CD4-positive, alpha-beta memory T cell (primary cell): ENCODE results near the gene UGT2B15. TPM values are rescaled to one million over a fixed set of nuclear protein-coding genes. Genes with fewer than 3 reads are reported as not detected.
A peak's percentile ranks its signal among the peaks of the same experiment; 100 is the strongest.
"Not testable (repeated sequence)": the region's sequence is repeated elsewhere in the genome, so short reads cannot be mapped to it uniquely, and the experiment has no call there.

Source experiments
- CTCF ChIA-PET: fragments of 350-600 bp; sonication (Branson Sonifier 250); formaldehyde crosslinking; loops from one replicate; lab custom pipeline; 2021; ENCODE audit warnings: inconsistent platforms; ENCODE audit not compliant: partially characterized antibody; lab: Charles Lee
- POLR2A ChIA-PET: fragments of 350-600 bp; sonication (Branson Sonifier 250); formaldehyde crosslinking; loops from one replicate; lab custom pipeline; 2021; ENCODE audit not compliant: partially characterized antibody; lab: Charles Lee
- DNase-seq, 5 donors: peaks; one replicate each; pipeline versions ENCODE4 v3.0.0 to v3.0.0-alpha.2; 2020 to 2022; ENCODE audit warnings: mixed read lengths in 1 of 5
- H3K27ac ChIP-seq: one replicate; pipeline ENCODE4 v1.7.0; 2013; ENCODE audit warnings: low read depth, low read length
- H3K27me3 ChIP-seq: 2 replicates; pipeline ENCODE4 v1.7.0; 2013; ENCODE audit warnings: mild to moderate bottlenecking, low read length, moderate library complexity; ENCODE audit not compliant: insufficient read depth
- H3K36me3 ChIP-seq: 2 replicates; pipeline ENCODE4 v1.7.0; 2013; ENCODE audit warnings: mild to moderate bottlenecking, low read length, moderate library complexity; ENCODE audit not compliant: insufficient read depth
- H3K4me1 ChIP-seq: 2 replicates; pipeline ENCODE4 v1.7.0; 2013; ENCODE audit warnings: mild to moderate bottlenecking, low read length, moderate library complexity; ENCODE audit not compliant: insufficient read depth
- H3K4me3 ChIP-seq, 2 donors: one replicate each; pipeline ENCODE4 v1.7.0; 2013; ENCODE audit warnings: low read length in 2 of 2, mild to moderate bottlenecking in 1 of 2
- H3K9me3 ChIP-seq, 2 donors: one replicate each; pipeline ENCODE4 v1.7.0; 2013; ENCODE audit warnings: low read length in 2 of 2, control low read depth in 1 of 2; ENCODE audit not compliant: control insufficient read depth in 1 of 2
- H3K27ac Mint-ChIP-seq, 7 donors: one replicate each; pipeline ENCODE4 v1.8.0; 2020 to 2021; ENCODE audit warnings: mixed read lengths in 7 of 7, mild to moderate bottlenecking in 6 of 7, inconsistent platforms in 3 of 7, moderate library complexity in 3 of 7
- H3K27me3 Mint-ChIP-seq, 2 donors: one replicate each; pipeline ENCODE4 v1.8.0; 2020 to 2021; ENCODE audit warnings: mixed read lengths in 2 of 2
- H3K36me3 Mint-ChIP-seq, 2 donors: one replicate each; pipeline ENCODE4 v1.8.0; 2020 to 2021; ENCODE audit warnings: mixed read lengths in 2 of 2, inconsistent platforms in 1 of 2, mild to moderate bottlenecking in 1 of 2
- H3K4me1 Mint-ChIP-seq, 4 donors: one replicate each; pipeline ENCODE4 v1.8.0; 2020 to 2021; ENCODE audit warnings: mixed read lengths in 4 of 4, mild to moderate bottlenecking in 1 of 4
- H3K4me3 Mint-ChIP-seq, 8 donors: one replicate each; pipeline ENCODE4 v1.8.0; 2020 to 2021; ENCODE audit warnings: mixed read lengths in 8 of 8, mild to moderate bottlenecking in 7 of 8, moderate library complexity in 6 of 8, inconsistent platforms in 3 of 8
- H3K9me3 Mint-ChIP-seq, 8 donors: one replicate each; pipeline ENCODE4 v1.8.0; 2020 to 2021; ENCODE audit warnings: mixed read lengths in 8 of 8, mild to moderate bottlenecking in 5 of 8, inconsistent platforms in 3 of 8, moderate library complexity in 1 of 8
- intact Hi-C: fragments of 100-400 bp; cut with micrococcal nuclease; formaldehyde crosslinking; loops from one replicate; pipeline ENCODE4 v1.15.1; 2023
- polyA plus RNA-seq, 2 donors: library from polyadenylated mRNA; unstranded; fragments of 300-500 nt; fragmentation: Illumina TruSeq; gene quantifications; one replicate each; pipeline ENCODE4 v1.2.3, GENCODE V29; 2021
- total RNA-seq, 2 experiments: library from RNA; stranded (reverse); gene quantifications; one replicate each; pipeline ENCODE4 v1.2.3, GENCODE V29; 2021

Gene UGT2B15
- total and polyA plus RNA-seq, 4 experiments from 2014 or later: not detected

DNA sequence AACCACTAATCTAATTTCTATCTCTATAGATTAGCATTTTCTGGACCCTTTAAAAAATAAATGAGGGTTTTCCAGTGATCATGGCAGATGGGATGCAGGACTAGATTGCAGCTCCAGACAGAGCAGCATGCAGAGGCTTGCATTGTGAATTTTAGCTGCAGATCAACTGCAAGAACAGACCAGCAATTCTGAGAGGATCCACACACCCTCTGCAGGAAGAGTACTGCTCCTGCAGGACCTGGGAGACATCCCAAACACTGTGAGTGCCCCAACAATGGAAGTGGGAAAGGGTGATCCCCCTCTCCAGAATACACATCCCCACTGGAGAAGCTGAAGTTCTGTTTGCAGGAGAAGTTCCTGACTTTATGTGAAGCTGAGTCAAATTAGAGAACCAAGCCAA lies 765 bp upstream of the UGT2B15 start:
- H3K27ac ChIP-seq, H3K36me3 Mint-ChIP-seq, POLR2A ChIA-PET, H3K4me1 ChIP-seq, H3K27me3 ChIP-seq, H3K4me3 Mint-ChIP-seq, H3K4me3 ChIP-seq, H3K27me3 Mint-ChIP-seq, intact Hi-C loops, H3K36me3 ChIP-seq, DNase-seq, H3K4me1 Mint-ChIP-seq, H3K9me3 ChIP-seq, H3K9me3 Mint-ChIP-seq, H3K27ac Mint-ChIP-seq: not testable (repeated sequence)
- CTCF ChIA-PET: interaction anchor here (0.9 kb wide), 1 partner anchor 172 kb away, joined by 4 read pairs; no protein-coding TSS in a partner anchor

- H3K4me3 ChIP-seq, CTCF ChIA-PET, H3K27me3 ChIP-seq, H3K36me3 ChIP-seq, H3K27ac ChIP-seq, H3K4me3 Mint-ChIP-seq, H3K4me1 ChIP-seq, H3K27ac Mint-ChIP-seq, POLR2A ChIA-PET, H3K9me3 ChIP-seq, DNase-seq, intact Hi-C loops, H3K27me3 Mint-ChIP-seq, H3K9me3 Mint-ChIP-seq, H3K4me1 Mint-ChIP-seq, H3K36me3 Mint-ChIP-seq: not testable (repeated sequence)
Observed at GRCh38 chr4:68668537-68669163, 1.8 kb downstream of the UGT2B15 start.

DNA sequence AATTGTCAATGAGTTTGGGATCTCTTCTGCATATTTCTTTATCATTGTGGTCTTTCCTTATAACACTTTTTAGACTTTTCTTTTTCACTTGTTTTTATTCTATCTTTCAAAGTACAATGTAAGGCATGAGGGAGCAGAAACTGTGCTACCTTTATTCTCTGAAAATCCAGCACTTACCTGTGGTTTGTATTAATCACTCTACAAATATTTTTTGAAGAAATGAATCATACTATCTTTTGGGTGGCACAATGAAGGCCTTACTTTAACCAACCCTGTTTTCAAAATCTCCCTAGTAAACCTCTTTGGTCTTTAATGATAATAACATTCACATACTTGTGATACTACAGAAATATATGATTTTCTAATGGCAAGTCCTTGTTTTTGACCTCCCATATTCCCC lies 2.9 kb downstream of the UGT2B15 start:
- H3K9me3 ChIP-seq, H3K4me3 ChIP-seq, H3K4me3 Mint-ChIP-seq, H3K36me3 Mint-ChIP-seq, POLR2A ChIA-PET, DNase-seq, H3K4me1 Mint-ChIP-seq, intact Hi-C loops, H3K9me3 Mint-ChIP-seq, H3K4me1 ChIP-seq, H3K27me3 Mint-ChIP-seq, H3K36me3 ChIP-seq, H3K27ac ChIP-seq, CTCF ChIA-PET, H3K27me3 ChIP-seq: not testable (repeated sequence)
- H3K27ac Mint-ChIP-seq: peak overlapping the region in 1 of 7 donors; percentile 57

GRCh38 chr4:68664721-68665120 lies 5.7 kb downstream of the UGT2B15 start:
- H3K27me3 ChIP-seq, H3K9me3 ChIP-seq, DNase-seq, intact Hi-C loops, H3K4me3 ChIP-seq, H3K36me3 Mint-ChIP-seq, CTCF ChIA-PET, H3K4me3 Mint-ChIP-seq, POLR2A ChIA-PET, H3K4me1 ChIP-seq, H3K36me3 ChIP-seq, H3K27me3 Mint-ChIP-seq, H3K4me1 Mint-ChIP-seq, H3K27ac ChIP-seq, H3K9me3 Mint-ChIP-seq: not testable (repeated sequence)
- peak overlapping the region in 1 of 7 donors; percentile 3 for H3K27ac Mint-ChIP-seq

- CTCF ChIA-PET, H3K4me1 Mint-ChIP-seq, H3K27me3 Mint-ChIP-seq, H3K27ac Mint-ChIP-seq, DNase-seq, H3K9me3 ChIP-seq, H3K4me3 ChIP-seq, POLR2A ChIA-PET, H3K9me3 Mint-ChIP-seq, H3K27ac ChIP-seq, H3K4me3 Mint-ChIP-seq, H3K4me1 ChIP-seq, H3K27me3 ChIP-seq, H3K36me3 ChIP-seq, H3K36me3 Mint-ChIP-seq, intact Hi-C loops: not testable (repeated sequence)
Observed at GRCh38 chr4:68662836-68663574, 7.4 kb downstream of the UGT2B15 start.

DNA sequence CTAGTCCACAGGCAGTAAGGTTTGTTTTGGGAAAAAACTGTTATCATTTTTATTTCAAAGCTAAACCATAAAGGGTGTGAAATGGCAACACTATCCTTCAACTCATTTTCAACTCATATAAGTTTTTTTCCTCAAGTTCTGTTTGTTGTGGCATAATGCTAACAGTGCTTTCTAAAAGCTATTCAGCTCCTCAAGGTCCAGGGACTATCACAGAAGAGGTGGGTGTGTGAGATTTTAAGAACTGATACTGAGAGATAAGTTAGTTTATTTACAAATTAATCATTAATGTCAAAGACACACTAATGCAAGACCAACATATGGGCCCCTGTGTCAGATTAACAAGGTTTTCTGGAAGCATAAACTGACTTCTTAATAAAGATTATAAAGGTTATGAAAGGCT lies 11.8 kb downstream of the UGT2B15 start:
- Mint-ChIP-seq H3K27me3 (no peaks in the 10 kb centered on the region), H3K4me1 (peaks cover 0 to 5% (median 2%) of the 10 kb centered on the region in 4 donors), H3K9me3 (no peaks in the 10 kb centered on the region), H3K27ac (no peak overlapping the region), H3K4me3 (no peak overlapping the region), H3K36me3 (no peaks in the 10 kb centered on the region)
- H3K9me3 ChIP-seq: no peaks in the 10 kb centered on the region
- no peaks in the 10 kb centered on the region for H3K27me3 ChIP-seq
- no peak for DNase-seq
- H3K4me3 ChIP-seq: no peak overlapping the region
- CTCF ChIA-PET: no interaction called here
- POLR2A ChIA-PET: no interaction called here
- intact Hi-C loops: no loop called here
- H3K27ac ChIP-seq: no peak overlapping the region
- H3K36me3 ChIP-seq: no peaks in the 10 kb centered on the region
- H3K4me1 ChIP-seq: no peaks in the 10 kb centered on the region

DNA sequence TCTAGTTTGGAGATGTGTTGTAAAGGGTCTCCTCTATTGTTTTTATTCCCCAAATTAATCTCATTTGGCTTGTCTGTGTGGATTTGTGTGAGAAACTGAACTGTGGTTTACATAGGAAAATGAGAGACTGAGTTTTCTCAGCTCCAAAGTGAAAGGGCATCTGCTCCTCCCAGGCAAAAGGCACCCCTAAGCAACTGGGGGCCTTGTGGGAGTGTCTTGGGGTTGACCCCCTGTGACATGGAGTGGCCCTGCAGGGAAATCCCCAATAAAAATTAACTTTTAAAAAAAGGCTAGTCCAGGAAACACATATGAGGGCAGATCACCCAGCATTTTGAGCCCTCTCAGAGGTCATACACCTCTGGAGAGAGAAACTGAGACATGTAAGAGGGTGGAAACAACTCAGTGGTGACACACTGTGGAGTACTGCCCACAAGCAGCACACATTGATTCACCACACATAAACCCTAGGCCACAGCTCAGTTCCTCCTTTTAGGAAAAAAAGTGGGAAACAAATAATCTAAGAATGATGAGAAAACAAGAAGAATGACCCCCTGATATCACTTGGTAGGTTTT lies 13.3 kb downstream of the UGT2B15 start:
- H3K36me3 Mint-ChIP-seq, POLR2A ChIA-PET, H3K27me3 Mint-ChIP-seq, H3K27ac ChIP-seq, H3K36me3 ChIP-seq, H3K9me3 Mint-ChIP-seq, intact Hi-C loops, H3K4me3 Mint-ChIP-seq, DNase-seq, H3K27me3 ChIP-seq, H3K27ac Mint-ChIP-seq, H3K9me3 ChIP-seq, H3K4me3 ChIP-seq, H3K4me1 ChIP-seq, CTCF ChIA-PET, H3K4me1 Mint-ChIP-seq: not testable (repeated sequence)
